Measurements from ENCODE around the gene ASB2.

DNA sequence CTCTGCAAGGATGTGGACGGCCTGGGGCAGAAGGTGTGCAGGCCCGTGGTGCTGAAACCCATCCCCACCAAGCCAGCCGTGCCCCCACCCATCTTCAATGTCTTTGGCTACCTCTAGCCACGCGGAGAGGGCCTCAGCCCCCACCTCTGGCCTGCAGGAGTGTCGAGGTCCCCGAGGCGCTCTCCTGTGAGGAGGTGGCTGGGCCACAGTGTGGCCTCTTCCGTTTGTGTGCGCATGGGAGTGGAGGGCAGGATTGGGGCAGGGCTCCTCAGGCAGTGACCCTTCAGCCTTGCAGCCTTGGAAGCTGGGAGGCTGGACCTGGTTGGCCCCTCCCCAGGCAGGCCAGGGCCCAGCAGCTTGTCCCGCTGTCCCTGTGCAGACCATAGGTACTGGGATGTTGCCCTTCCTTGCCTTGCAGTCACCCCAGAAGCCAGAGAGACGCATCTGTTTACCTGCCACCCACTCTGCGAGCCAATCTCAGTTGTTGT, 47.3 kb downstream of the ASB2 start:
- TF ChIP-seq EZH2phosphoT487 (IDR thresholded peaks at IDR 0.05; ENCODE audit: borderline replicate concordance, low read depth) (no peak), TEAD4 (IDR thresholded peaks at IDR 0.05; ENCODE audit: borderline replicate concordance, insufficient read depth) (no peak), POLR2AphosphoS5 (IDR thresholded peaks at IDR 0.05; ENCODE audit: low read depth, low read length) (no peak), RXRA (IDR thresholded peaks at IDR 0.05; ENCODE audit: borderline replicate concordance, low read depth) (no peak), TCF12 (IDR thresholded peaks at IDR 0.05) (no peak), SIN3A (IDR thresholded peaks at IDR 0.05; ENCODE audit: borderline replicate concordance, low read depth, low read length) (no peak), RFX5 (IDR thresholded peaks at IDR 0.05; ENCODE audit: low read length) (no peak), FOXM1 (IDR thresholded peaks at IDR 0.05; ENCODE audit: low read depth) (no peak), RCOR1 (IDR thresholded peaks at IDR 0.05; ENCODE audit: low read length) (no peak)
- TF ChIP-seq, protein P1, sequence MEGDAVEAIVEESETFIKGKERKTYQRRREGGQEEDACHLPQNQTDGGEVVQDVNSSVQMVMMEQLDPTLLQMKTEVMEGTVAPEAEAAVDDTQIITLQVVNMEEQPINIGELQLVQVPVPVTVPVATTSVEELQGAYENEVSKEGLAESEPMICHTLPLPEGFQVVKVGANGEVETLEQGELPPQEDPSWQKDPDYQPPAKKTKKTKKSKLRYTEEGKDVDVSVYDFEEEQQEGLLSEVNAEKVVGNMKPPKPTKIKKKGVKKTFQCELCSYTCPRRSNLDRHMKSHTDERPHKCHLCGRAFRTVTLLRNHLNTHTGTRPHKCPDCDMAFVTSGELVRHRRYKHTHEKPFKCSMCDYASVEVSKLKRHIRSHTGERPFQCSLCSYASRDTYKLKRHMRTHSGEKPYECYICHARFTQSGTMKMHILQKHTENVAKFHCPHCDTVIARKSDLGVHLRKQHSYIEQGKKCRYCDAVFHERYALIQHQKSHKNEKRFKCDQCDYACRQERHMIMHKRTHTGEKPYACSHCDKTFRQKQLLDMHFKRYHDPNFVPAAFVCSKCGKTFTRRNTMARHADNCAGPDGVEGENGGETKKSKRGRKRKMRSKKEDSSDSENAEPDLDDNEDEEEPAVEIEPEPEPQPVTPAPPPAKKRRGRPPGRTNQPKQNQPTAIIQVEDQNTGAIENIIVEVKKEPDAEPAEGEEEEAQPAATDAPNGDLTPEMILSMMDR (IDR thresholded peaks at IDR 0.05): no peak
- TF ChIP-seq, protein P2, sequence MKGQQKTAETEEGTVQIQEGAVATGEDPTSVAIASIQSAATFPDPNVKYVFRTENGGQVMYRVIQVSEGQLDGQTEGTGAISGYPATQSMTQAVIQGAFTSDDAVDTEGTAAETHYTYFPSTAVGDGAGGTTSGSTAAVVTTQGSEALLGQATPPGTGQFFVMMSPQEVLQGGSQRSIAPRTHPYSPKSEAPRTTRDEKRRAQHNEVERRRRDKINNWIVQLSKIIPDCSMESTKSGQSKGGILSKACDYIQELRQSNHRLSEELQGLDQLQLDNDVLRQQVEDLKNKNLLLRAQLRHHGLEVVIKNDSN (IDR thresholded peaks at IDR 0.05; ENCODE audit: borderline replicate concordance, low read depth): no peak

All from SK-N-SH (cell line).